Brain microvascular endothelial cell (primary cell): ENCODE data around the gene MCTP2.

ENCODE experiments used
- DNase-seq: peaks from one replicate; pipeline ENCODE4 v3.0.0-alpha.2; 2020
- H3K27ac ChIP-seq: fragments of 250-450 bp; sonication (Bioruptor Pico); 2 replicates; pipeline ENCODE4 v1.5.1; 2020; ENCODE audit warnings: mild to moderate bottlenecking, moderate library complexity
- H3K27me3 ChIP-seq: fragments of 250-450 bp; sonication (Bioruptor Pico); replicated peaks from 2 replicates; pipeline ENCODE4 v1.5.1; 2020; ENCODE audit warnings: mild to moderate bottlenecking
- H3K36me3 ChIP-seq: fragments of 250-450 bp; sonication (Bioruptor Pico); replicated peaks from 2 replicates; pipeline ENCODE4 v1.5.1; 2020; ENCODE audit warnings: mild to moderate bottlenecking
- H3K4me3 ChIP-seq: 2 replicates; pipeline ENCODE4 v1.5.1; 2011; ENCODE audit warnings: low read depth, mild to moderate bottlenecking, control low read depth, low read length, moderate library complexity
- CTCF ChIP-seq: IDR thresholded peaks from 2 replicates; pipeline ENCODE4 v1.5.1; 2011; ENCODE audit warnings: low read depth, mild to moderate bottlenecking, moderate library complexity, low read length, control low read depth, inconsistent platforms; ENCODE audit errors: missing control alignments
- in situ Hi-C: cut with HindIII; loops from 2 replicates; pipeline ENCODE4 v1.10.0; 2017; ENCODE audit warnings: low sequenced_read_pairs, low pct_ligation_motif_present

Gene MCTP2

GRCh38 chr15:94351031-94351535, 119.7 kb downstream of the MCTP2 start:
- H3K36me3 ChIP-seq = no peaks in the 10 kb centered on the region
- TF ChIP-seq CTCF = no peak
- in situ Hi-C loops = no loop called here

GRCh38 chr15:94352636-94353487, 121.5 kb downstream of the MCTP2 start:
- H3K27me3 ChIP-seq = no peaks in the 10 kb centered on the region
- no peak overlapping the region for H3K27ac ChIP-seq
- in situ Hi-C loops = no loop called here
- no peak for TF ChIP-seq CTCF
- H3K4me3 ChIP-seq = no peak overlapping the region
- no peaks in the 10 kb centered on the region for H3K36me3 ChIP-seq
- DNase-seq = no peak

More at GRCh38 chr15:94351031-94351535, 119.7 kb downstream of the MCTP2 start:
- no peak overlapping the region for H3K27ac ChIP-seq
- H3K4me3 ChIP-seq = no peak overlapping the region
- no peak for DNase-seq
- no peaks in the 10 kb centered on the region for H3K27me3 ChIP-seq

GRCh38 chr15:94353488-94353820, 122.1 kb downstream of the MCTP2 start:
- Histone ChIP-seq H3K4me3 (no peak overlapping the region), H3K36me3 (no peaks in the 10 kb centered on the region), H3K27me3 (no peaks in the 10 kb centered on the region), H3K27ac (no peak overlapping the region)
- no peak for TF ChIP-seq CTCF
- no peak for DNase-seq
- in situ Hi-C loops = no loop called here

- DNase-seq = no peak
- no peak overlapping the region for H3K27ac ChIP-seq
- TF ChIP-seq CTCF = no peak
- in situ Hi-C loops = no loop called here
- no peaks in the 10 kb centered on the region for H3K36me3 ChIP-seq
- H3K27me3 ChIP-seq = no peaks in the 10 kb centered on the region
- H3K4me3 ChIP-seq = no peak overlapping the region
Measured at GRCh38 chr15:94354655-94355054, 123.3 kb downstream of the MCTP2 start.

- H3K4me3 ChIP-seq = no peak overlapping the region
- no peak for DNase-seq
- H3K36me3 ChIP-seq = no peaks in the 10 kb centered on the region
- in situ Hi-C loops = no loop called here
- no peak for TF ChIP-seq CTCF
- no peak overlapping the region for H3K27ac ChIP-seq
- no peaks in the 10 kb centered on the region for H3K27me3 ChIP-seq
Measured at GRCh38 chr15:94359716-94360115, 128.4 kb downstream of the MCTP2 start.

GRCh38 chr15:94360251-94360685, 128.9 kb downstream of the MCTP2 start:
- Histone ChIP-seq H3K4me3 (no peak overlapping the region), H3K27me3 (no peaks in the 10 kb centered on the region), H3K36me3 (no peaks in the 10 kb centered on the region), H3K27ac (no peak overlapping the region)
- in situ Hi-C loops = no loop called here
- TF ChIP-seq CTCF = no peak
- DNase-seq = no peak
